Measurements from ENCODE around the gene PRDM1.

The PRDM1 gene
- total RNA-seq, result 20.5 to 70.0 (median 28.8) reads per million in 3 experiments

DNA sequence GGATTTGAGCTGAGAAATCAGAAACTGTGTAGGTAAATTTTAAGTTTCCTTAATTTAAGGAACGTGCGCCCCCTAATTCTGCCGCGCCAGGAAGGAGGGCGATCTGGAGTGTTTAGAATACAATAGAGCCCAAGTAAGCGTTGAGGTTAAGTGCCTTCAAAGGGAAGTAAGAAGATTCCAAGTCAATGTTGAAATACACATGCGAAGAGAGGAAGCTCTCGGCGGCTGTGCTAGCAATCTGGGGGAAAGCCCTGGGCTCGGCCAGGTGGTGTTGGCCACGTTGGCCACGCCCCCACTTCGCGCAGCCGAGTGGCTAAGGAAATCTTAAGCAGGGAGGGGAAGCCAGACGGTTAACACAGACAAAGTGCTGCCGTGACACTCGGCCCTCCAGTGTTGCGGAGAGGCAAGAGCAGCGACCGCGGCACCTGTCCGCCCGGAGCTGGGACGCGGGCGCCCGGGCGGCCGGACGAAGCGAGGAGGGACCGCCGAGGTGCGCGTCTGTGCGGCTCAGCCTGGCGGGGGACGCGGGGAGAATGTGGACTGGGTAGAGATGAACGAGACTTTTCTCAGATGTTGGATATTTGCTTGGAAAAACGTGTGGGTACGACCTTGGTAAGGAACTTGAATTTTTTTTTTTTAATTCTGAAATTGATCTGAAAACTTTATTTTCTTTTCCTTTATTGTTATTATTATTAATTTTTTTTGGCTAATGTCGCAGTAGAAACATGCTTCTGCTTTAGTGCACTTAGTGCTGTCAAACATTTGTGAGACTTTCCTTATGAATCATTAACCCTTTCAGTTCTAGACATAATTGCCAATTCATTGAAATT is at the start of gene PRDM1:
Gene PRDM1, plus strand, starts transcription at position 353 of the 830 bp plus-strand sequence. Its CDS starts 218 bp downstream, at position 571.
- peak; percentile 79 for DNase-seq

DNA sequence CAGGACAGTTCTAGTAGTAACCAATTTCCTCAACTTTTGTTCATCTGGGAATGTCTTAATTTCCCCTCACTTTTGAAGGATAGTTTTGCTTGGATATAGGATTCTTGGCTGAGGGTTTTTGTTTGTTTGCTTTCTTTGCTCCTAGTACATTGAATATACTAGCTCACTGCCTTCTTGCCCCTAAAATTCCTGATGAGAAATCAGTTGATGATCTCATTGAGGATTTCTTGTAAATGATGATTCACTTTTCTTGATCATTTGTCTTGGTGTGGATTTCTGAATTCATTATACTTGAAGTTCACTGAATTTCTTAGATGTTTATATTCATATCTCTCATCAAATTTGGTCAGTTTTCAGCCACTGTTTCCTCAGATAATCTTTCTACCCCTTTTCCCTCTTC is 49.1 kb upstream of the PRDM1 start:
- no peak for DNase-seq

DNA sequence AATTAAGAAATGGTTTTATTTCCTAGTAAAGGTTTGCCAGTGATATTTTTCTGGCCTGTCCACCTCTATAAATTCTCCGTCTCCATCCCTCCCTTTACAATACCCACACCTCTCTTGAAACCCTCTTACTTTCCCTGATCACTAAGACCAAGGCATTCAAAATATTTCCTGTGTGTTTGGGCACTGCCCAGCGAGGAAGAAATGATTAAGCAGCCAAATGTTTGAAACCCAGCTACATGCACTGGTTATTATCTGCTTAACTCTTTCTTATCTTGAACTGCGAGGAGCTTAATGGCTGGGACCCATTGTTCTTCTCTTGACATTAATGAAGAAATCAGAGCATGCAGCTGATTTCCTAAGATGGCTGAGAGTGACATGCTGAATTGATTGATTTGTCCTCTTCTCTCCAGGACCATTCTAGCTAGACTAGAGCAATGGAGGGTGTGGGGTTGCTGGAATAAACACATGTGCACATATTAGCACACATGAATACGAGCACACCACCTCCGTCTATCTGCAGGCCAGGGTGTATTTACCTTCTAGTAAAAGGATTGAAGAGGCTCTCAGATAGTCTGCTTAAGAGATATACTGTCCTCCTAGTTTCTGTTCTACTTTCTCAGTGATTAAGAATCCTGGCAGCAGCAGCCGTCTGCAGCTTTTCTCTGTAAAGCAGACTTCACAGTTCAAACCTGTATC is 46.1 kb upstream of the PRDM1 start:
- DNase-seq, result no peak

DNA sequence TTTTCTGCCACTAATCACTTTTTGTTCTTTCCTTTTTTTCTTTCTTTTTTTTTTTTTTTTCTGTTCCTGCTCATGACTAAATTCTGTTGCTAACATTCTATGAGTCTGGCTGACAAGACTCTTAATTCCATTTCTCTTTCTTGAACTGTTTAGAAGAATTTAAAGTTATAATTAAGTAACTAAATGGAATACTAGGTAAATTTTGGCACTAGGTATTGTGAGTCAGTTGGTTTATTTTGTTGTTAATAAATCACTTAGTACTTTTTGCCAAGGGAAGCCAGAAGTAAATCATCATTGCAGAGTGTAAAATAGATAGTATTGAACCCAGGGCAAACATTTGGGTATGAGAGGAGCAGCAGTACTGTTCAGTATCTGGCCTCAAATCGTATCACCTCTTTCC is 42.0 kb upstream of the PRDM1 start:
- no peak for DNase-seq

DNA sequence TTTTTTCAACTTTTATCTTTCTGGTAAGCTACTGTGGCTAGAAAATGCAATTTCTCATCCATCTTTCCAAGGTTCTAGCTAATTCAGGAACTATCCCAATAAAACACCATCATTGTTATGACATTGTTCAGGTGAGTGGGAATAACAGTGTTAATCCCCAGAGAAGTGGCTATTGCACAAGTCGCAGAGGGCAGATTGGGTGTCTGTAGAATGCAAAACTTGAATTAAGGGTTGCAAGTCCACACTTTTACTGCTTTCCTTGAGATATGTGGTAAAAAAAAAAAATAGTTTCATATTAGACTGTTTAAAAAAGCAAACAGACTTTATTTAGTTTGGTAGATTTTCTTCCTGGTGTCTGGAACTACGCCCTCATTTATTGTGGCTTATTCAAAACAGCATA is 41.1 kb upstream of the PRDM1 start:
- DNase-seq, result no peak

DNA sequence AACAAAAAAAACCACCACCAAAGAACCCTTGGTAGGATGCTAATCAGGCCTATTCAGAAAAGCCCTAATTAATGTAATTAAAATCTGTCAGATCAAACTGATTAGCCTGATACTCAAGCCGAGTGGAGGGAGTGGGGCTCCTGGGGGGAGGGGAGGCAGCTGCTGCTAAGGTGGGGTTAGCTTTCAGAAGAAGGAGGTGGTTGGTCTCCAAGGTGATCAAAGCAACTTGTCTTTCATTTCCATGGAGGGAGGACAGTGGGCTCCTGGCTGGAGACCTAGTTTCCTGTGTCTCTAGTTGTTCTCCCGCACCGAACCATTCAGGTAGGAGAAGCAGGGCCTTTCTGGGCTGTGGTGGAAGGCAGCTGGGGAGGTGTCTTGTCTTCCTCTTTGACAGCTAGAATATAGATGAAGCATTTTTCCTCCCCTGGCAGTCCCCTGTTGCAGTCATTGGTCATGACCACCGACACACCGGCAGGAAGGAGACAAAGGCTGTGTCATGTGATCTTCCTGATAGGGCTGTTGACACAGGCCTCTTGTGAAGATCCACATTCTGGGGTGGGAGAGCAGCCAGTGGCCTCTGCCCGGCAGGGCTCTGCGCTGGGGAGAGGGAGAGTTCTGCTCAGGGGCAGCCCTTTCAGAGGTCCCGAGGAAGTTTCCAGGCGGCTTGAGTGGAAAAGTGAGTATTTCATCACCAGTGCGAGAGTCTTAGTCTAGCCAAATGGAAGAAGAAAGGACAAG is 39.9 kb upstream of the PRDM1 start:
- DNase-seq, result no peak

DNA sequence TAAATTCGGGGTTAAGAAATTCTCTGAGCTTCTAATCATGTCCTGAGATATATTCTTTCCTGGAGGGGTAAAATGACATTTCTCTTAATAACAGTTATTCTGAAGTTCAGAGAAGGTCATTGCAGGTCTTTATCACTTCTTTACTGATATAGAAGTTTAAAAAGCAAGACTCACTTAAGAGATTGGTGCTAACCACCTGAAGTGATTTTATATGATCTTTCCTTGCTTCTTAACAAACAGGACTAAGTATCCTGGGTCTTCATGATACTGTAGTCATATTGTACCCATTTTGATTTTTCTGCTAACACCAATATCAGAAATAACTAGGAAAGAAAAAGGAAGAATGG is 39.3 kb upstream of the PRDM1 start:
- DNase-seq, result no peak

DNA sequence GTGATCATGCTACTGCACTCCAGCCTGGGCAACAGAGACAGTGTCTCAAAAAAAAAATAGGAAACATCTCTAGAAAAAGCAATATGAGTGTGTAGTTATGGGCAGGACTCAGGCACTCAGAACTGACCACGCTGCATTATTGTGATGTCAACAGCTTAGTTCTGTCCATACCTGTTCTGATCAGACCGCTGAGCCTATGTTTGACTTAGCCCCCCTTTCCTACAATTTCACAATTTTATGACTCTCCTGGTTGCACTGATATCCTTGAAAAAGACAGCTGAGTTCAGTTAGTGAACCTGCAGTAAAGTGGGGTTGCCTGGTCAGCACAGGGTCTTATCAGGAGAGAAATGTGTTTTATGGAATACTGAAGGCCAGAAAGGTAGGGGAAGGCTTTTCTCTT is 37.8 kb upstream of the PRDM1 start:
- DNase-seq, result no peak

DNA sequence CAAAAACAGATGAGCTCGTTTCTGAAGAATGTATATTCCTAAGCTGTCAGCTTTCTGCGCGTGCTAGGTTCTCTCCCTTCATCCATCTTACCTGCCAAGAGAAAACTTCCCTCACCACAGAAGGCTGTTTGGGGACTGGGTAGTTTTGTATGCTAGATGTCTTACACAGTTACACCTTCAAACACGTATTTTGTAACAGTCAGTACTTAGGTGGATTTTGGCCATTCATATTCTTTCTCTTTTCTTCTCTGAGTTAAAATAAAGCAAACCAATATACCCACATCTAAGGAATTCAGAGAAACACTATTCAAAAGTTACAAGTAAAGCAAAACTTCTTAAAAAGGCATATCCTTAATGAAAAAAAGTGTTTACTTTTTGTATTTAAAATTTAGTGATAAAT is 35.6 kb upstream of the PRDM1 start:
- DNase-seq, result no peak

DNA sequence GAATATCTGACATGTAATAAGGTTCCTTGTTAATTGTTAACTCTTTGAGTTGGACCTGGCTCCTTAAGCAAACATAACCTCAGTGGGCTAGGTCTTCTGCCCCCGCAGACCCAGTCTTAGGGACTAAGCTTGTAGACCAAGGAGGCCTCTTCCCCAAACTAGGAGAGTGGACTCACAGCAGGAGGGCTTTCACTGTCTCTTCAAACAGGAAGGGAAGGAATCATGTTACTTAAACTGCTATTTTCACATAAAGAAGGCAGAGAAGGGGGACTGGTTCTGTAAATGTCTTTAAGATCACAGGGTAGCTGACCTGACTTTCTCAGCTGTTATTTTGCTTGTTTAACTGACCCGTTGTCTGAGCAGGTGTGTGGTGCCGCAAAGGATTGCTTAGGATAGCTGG is 34.9 kb upstream of the PRDM1 start:
- no peak for DNase-seq

DNA sequence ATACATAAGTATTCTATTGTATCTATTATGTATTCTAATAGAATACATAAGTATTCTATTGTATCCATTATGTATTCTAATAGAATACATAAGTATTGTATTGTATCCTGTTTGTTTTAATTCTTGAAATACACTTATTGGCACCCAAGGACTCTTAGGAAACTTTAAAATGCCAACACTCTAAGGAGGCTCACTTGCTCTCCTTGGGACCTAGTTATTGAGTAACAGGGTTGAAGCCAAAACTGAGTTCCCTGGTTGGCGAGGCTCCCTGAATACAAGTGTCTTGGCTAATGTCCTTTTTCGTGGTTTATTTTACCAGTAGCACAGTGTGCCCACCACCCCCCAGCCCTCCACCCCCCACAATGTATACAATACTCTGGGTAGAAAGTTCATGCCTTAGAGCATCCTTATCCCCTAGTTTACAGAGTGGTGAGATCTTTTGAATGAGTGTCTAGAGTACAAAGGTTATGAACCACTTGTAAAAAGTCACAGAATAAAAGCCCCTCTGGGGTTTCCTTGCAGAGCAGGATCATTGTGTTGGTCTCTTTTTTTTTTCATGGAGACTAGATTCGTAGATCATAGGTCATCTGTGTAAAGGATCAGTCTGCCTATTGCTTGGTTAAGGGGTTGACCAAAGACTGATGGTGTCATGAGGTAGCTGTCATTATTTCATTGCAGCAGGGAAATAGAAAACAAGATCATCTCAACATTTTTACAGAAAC is 32.5 kb upstream of the PRDM1 start:
- DNase-seq, result no peak

DNA sequence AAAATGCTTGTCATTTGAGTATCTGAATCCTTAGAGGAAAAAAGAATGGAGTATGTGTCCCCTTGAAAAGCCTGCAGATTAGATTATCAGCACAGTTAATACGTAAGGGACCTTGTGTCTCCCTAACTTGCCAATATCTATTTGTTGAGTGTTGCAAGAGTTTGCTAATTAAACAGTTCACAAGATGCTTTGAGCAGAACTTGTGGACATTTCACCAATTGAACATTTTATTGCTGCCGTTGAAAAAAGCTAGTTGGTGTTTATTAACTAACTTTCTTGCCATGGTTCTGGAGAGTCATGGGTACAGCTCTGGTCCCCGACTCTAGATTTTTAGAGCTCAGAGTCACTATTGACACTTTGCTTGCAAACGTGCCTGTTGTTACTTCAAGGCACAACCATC is 30.6 kb upstream of the PRDM1 start:
- no peak for DNase-seq

DNA sequence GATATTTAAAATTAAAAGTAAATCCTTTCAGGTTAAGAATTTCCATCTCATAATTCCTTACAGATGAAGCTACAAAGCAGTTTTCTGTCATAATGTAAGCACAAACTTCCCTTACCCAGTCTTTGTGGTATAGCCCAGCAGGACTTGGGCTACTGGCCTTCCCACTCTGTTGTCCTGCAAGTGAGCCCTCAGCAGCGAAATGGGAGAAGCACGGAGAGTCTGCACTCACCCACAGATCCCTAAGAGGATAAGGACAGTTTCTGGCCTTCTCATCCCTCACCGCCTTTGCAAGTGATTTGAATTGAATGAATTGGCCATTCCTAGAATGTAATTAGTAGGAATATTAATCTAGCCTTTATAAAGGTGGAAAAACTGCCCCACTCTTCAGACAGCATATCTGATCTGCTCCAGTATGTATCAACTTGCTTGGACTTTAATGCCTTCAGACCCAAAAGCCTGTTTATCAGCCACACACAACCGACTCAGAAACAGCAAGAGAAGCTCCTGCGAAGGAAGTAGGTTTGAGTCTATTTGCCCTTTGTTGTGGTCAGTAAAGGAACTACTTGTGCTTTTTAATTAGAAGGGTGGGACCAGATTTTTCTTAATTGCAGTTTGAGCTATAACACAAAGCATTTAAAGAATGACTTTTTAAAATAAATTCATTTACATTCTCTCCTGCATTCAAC is 29.9 kb upstream of the PRDM1 start:
- DNase-seq, result peak; percentile 57

DNA sequence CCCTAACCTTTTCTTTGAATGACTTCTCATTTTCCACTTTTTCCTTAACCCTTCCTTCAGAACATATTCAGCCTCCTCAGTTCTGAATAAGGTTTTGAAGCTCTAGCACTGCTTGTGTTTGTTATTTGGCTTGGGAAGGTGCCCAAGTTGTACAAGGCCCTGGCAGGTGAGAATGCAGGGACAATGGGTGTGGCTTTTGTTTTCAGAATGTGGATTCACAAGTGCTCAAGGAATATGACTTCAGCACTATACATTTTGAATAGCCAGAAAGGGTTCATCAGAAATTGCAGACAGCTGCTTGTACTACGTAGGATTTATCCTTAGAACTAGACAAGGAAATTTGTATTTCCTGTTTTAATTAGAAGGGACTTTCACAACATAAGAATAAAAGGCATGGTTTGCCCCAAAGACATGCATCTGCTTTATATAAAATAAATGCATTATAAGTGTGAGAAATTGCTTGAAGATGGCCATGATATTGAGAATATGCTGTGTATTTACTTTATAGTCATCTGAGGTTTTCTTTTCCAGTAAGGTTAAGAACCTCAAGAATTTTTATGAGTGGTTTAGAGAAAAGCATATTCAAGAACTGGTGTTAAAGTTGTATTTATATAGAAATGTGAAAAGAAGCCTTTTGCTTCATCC is 29.3 kb upstream of the PRDM1 start:
- DNase-seq, result no peak

DNA sequence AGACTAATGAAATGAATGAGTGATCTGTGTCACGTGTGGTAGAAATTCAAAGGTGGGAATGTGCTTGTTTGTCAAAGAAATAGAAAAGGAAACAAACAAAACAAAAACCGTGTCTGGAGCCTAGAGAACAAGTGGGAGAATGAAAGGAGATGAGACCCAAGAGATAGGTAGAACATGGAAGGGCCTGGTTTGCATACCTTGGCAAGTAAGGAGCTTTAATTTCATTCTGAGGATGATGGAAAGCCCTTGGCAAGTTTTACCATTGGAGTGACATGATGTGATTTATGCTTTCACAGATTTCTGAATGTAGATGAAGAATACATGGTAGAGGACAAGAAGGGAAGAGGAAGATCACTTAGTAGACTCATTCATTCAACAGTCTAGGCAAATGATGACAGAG is 26.8 kb upstream of the PRDM1 start:
- DNase-seq, result no peak

DNA sequence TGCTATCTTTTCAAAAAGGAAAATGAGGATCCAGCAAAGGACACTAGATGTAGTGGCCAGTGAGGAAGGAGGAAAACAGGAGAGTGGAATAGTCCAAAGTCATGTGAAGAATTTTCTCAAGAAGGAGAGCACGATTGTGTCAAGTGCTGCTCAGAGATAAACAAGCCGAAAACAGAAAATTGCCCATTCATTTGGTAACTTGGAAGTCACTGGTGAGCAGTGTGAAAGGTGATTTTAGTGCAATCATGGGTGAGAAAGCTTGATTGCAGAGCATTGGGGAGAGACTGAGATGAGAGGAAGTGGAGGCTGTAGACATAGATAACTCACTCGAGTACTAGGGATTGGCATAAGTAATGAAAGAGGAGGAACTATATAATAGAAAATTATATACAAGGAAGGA is 26.0 kb upstream of the PRDM1 start:
- no peak for DNase-seq

DNA sequence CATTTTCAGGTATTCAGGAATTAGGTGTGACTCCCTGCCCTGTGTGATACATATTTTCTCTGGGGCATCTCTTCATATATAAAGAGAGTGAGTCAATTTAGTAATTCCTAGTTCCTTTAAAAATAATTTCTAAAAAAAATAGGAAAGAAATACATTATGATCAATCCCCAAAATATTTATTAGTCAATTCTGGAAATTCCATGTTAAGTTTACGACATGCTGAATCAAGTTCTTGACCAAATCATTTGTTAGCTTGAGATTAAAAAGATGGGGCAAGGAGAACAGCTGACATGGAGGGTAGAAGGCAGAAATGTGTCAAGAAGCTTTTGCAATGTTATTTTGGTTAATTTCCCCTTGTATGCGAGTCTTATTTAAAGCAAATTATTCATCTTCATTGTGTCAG is 22.7 kb upstream of the PRDM1 start:
- DNase-seq, result no peak

DNA sequence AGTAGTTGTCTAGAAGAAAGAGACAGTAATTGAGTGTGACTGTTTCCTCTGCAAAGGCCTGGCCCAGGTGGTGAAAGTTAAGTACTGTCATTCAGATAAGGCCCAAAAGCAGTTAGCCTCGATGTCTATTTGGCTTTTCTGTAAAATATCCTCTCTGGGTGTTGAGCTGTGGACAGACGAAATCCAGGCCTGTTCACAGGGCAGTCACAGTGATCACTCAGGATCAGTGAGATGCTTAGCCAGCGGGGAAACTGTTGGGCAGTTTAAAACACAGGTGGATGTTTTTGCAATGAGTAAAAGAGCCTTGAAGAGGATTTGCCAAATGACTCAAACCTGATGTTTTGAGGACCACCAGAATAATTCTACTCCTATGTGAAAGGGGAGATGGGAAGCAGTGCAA is 22.0 kb upstream of the PRDM1 start:
- no peak for DNase-seq

DNA sequence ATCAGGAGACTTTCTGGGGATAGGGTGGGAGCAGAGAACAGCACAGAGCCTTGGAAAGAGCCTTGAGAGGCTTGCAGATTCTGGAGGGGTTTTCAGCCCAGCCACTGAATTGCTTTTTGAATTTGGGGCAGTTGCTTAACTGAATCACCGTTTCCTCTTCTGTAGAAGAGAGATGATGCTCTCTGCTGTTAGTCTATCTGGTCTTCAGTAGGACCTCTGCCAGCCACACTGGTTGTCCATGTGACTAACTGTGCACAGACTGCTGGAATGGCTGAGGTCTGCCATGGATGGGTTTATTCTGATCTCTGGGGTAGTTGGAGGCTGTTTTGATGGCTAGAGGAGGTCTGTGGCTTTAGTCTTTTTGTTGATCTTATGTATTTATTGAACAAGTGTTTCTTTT is 21.4 kb upstream of the PRDM1 start:
- DNase-seq, result no peak

DNA sequence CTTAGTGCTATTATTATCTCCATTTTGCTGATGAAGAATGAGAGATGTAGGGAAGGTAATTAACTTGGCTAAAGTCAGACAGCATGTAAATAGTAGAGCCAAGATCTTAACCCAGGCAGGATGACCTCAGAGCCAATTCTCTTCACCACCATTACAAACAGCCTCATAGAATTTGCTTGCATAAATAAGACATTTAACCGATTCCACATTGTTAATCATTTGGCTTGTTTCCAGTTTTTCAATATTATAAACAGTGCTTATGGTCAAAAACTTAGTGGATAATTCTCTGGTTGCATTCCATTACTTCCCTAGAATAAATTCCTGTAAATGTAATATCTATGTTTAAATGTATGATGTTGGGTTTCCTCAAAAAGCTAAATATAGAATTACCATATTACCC is 19.1 kb upstream of the PRDM1 start:
- no peak for DNase-seq

DNA sequence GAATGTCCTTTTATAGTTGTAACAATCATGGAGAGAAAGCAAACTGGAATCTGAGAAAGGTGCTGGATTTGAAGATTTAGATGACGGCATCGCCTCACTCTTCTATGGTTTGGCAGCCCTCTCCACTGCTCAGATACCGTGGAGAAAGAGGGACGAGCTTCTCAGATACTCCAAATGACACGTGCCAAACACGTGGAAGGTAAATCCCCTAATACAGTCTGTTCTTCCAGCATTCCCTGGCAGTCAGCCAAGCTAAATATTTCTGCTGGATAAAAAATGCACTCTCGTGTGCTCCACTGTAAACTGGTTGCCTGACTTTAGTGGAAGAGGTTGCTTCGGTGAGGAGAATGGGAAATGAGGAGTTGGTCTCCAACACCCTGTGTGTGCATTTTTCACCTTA is 16.7 kb upstream of the PRDM1 start:
- no peak for DNase-seq

DNA sequence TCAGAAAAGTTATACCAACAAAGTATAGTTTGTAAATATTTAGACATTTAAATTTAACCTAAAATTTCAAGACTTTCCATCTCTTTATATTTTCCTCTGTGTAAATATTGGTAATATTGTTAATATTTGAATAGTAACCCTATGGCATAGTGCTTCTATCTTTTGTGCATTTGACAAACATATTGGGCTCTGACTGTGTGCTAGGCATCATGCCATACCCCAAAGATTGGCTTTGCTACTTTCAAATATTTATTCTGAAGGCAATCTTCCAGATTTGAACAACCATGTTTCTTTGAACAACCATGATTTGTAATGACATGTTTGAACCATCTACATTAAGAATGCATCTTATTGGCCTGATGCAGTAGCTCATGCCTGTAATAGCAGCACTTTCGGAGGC is 15.5 kb upstream of the PRDM1 start:
- DNase-seq, result no peak
